ENCODE data around the gene SIM1.

The SIM1 gene

DNA sequence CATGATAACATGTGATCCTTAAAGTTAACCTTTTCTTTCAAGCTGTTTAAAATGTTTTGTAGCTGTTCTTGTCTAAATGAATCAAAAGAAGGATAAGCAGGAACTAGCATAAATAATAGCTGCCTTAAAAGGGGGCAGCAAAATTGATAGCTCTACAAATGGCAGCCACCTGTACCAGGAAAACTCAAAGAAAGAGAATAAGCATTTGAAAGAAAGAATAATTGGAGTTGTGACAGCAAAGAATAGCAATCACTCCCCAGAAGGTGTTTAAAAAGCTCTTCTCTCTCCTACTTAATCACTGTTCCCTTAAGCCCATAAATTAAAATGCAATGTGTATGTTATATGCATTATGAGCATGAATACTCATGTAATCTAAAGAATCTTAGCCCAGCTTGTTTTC, 114.6 kb downstream of the SIM1 start:
- no peak for DNase-seq (ENCODE audit: low read depth)

DNA sequence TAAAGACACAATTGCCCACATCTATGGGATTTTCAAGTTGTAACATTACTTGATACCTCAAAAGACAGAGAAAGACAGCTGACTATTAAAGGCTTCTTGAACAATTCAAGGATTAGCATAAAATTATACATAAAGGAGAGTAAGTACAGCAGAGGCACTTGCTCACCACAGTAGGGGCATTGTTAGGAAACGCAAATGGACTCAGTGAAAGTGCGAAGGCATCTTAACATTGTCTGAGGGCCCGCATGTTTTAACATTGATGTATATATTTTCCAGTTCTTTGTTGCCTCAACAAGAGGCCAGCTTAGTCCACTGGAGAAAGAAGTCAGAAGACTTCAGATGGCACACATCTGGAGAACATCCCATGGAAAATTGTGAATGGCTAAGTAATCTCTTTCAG, 115.4 kb downstream of the SIM1 start:
- no peak for DNase-seq (ENCODE audit: low read depth)

DNA sequence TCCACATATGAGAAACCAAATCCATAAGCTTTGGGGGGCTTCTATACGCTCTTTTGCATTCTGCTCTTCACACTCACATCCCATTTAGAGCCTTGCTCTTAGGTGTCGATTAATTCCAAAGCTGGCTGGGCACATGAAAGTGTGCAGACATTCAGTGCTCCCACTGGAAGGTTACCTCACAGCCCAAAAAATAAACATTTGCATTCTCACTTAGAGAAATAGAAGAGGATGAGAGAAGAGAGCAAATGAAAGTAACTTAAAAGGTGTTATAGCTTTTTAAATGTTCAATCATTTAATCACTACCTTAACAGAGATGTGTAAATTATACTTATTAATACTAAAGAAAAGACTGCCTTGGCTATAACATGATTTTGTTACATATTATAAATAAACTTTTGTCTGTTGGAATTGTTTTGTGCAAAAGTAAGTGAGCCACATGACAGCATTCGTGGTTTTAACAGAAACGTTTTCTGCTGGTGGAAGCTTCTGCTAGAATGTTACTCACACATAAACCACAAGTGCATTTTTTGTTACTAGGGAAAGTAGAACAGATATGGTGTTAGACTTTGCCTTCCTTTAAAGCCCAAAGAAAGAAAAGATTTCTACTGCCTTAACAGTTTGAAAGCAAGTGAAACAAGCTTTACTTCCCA, 116.7 kb downstream of the SIM1 start:
- peak; percentile 26 for DNase-seq (ENCODE audit: low read depth)

DNA sequence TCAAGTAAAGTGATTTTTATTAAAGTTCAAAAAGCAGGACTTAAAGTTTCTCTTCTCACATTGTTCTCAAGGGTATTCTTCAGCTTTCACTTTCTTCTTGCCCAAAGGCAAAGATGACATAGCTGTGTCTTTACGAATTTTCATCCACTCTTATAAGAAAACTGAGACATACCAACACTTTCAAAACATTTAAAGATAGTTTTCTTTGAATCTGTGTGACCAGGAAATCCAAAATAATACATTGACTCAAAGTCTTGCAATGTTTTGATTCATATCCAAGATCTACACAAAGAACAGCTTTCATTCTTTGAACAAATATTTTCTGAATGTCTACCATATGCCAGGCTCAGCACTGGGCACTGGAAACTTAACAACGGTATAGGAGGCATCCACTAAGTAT, 117.9 kb downstream of the SIM1 start:
- peak; percentile 71 for DNase-seq (ENCODE audit: low read depth)

DNA sequence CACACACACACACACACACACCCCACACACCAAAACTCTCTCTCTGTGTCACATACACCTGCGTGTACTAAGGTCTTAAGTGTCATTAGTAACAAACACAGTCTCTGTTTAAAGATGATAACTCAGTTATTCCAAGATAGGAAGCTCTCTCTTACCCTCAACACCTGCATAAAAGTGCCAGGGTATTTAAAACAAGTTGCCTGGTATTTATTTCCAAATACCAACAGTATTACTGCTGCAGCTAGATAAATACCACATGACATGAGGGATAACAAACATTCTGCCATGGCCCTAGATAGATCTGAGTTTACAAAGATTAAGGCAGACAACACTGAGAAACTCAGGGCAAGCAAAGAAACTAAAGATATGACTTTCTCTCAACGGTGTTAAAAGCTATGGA, 118.5 kb downstream of the SIM1 start:
- DNase-seq (ENCODE audit: low read depth), result no peak

GRCh38 chr6:100344761-100345160, 120.0 kb downstream of the SIM1 start:
- no peak for DNase-seq (ENCODE audit: low read depth)

- DNase-seq (ENCODE audit: low read depth), result no peak
Observed at GRCh38 chr6:100344321-100344720, 120.4 kb downstream of the SIM1 start.

DNA sequence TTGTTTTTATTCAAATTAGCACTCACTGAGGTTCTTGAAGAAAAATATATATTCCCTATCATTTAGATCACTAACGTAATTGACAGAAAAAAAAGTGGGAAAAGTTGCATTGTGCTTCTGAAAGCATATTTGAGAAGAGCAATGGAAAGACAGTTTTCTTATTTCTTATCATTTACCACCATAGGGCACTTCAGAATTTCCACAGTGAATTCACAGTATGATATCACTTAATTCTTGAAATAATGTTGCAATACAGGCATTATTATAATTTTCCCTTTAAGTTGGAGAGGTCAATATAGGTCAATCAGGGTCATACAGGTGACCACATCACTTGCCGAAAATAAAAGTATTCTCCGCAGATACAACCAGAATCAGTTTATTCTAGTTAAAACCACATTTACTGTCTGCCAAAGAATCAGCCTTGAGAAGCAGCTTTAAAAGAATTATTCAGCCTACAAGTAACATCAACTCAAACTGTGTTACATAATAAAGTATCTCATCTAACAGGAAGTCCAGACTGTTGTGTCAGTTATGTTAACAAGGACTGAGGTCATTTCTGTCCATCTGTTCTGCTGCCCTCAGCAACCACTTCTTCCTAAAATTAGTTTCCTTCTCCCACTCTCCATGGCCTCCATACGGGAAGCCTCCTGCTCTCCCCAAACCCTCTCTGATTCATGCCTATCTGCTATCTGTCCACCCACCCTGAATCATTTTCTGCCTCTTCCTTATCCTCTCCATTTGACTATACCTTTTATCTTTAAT, 121.2 kb downstream of the SIM1 start:
- DNase-seq (ENCODE audit: low read depth), result no peak

- peak; percentile 10 for DNase-seq (ENCODE audit: low read depth)
Observed at GRCh38 chr6:100342830-100343229, 121.9 kb downstream of the SIM1 start.

DNA sequence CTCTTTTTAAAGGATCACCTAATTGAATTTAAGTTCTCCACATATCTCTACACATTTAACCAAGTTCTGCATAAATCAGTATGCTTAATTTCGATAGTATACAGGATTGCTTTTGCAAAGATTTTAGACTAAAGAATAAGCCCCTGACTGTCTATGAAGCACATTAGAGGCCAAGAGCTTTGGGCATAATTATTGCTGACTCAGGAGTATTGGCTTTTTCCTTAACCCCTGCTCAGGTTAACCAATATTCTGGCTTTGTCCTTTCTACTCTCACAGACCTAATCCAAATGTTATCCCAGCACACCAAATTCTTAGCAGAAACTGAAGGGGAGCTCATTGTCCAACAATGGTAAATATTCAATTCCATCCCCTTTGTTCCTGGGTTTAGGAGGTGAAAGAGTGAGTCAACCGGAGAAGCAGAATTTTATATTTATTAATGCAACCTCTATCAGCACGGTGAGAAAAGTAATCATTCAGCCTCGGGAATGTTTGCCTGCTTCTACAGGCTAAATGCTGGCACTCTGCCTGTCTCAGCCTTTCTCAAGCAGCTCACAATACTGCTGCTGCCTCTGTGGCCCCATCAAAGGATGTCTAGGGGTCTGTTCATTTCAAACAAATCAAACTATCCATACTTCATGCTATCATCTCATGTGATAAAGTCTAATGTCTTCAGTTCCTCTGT, 125.0 kb downstream of the SIM1 start:
- DNase-seq (ENCODE audit: low read depth), result no peak

GRCh38 chr6:100338090-100338489, 126.6 kb downstream of the SIM1 start:
- no peak for DNase-seq (ENCODE audit: low read depth)

DNA sequence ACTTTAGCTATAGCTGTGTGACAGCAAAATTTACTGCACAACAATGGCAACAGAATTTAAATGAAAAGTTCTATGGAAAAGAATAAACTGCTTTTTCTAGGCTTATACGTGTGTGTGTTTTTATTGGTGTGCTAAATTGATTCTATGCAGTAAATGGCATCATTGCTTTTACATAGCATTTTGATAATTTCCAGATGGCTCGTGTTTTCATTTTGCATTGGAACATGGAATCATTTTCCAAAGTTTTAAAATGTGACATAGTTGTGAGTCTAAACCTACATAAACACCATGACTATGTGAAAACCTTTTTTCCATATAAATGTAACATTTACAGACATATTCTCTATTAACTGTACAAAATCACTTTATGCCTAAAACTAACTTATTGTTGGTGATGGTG, 127.8 kb downstream of the SIM1 start:
- DNase-seq (ENCODE audit: low read depth), result no peak

GRCh38 chr6:100335991-100336390, 128.7 kb downstream of the SIM1 start:
- DNase-seq (ENCODE audit: low read depth), result peak; percentile 80
